ENCODE measurements around the gene MPV17.

MPV17 gene

DNA sequence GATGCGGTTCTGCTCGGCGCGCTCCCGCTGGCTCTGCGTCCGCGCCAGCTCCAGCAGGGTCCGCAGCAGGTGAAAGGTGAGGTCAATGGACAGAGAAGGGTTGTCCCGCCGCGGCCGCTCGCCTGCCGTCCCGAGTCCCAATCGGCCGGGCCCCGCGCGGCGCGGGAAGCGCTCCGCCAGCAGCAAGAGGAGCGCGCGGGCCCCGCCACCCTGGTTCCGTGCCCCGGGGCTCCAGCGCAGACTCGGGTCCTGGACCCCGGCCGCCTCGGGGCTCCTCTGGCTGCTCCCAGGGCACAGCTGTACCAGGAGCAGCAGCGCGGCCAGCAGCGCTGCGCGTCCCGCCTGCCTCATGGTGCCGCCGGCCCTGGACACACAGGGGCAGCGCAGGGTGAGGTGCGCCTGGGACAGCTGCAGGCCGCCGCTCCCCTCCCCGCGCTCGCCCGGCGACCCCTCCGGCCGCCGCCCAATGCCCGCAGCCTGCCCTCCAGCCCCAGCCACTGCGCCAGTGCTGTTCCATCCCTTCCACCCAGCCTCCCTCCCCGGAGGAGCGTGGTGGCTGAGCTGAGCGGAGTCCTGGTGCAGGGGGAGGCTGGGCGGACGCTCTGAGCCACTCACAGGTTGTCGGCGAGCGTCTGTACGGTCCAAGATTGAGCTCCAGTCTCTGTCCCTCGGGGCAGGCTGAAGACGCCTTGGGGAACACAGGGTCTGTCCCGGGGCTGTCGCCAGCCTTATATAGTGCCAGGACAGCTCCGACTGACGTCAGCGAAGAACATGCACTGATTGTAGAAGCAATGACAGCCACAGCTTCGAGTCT is 15.1 kb downstream of the MPV17 start:
- no peak overlapping the region for H3K27ac ChIP-seq
- TF ChIP-seq, protein P1, sequence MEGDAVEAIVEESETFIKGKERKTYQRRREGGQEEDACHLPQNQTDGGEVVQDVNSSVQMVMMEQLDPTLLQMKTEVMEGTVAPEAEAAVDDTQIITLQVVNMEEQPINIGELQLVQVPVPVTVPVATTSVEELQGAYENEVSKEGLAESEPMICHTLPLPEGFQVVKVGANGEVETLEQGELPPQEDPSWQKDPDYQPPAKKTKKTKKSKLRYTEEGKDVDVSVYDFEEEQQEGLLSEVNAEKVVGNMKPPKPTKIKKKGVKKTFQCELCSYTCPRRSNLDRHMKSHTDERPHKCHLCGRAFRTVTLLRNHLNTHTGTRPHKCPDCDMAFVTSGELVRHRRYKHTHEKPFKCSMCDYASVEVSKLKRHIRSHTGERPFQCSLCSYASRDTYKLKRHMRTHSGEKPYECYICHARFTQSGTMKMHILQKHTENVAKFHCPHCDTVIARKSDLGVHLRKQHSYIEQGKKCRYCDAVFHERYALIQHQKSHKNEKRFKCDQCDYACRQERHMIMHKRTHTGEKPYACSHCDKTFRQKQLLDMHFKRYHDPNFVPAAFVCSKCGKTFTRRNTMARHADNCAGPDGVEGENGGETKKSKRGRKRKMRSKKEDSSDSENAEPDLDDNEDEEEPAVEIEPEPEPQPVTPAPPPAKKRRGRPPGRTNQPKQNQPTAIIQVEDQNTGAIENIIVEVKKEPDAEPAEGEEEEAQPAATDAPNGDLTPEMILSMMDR (conservative IDR thresholded peaks at IDR 0.05), result no peak

DNA sequence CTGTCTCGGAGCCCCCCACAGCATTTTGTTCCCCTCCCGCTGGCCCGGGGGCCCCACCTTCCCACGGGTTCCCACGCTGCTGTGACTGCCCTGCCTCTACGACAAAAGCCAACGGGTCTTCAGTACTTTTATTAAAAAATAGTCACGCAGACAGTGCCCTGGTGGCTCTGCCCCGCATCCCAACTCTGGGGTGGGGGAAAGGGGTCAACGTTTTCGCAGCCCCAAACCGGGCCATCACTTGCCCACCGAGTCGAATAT is 15.7 kb downstream of the MPV17 start:
- TF ChIP-seq, protein P1 (conservative IDR thresholded peaks at IDR 0.05), result no peak
- TF ChIP-seq ZFX (IDR thresholded peaks at IDR 0.05), result no peak
- H3K27ac ChIP-seq, result no peak overlapping the region

DNA sequence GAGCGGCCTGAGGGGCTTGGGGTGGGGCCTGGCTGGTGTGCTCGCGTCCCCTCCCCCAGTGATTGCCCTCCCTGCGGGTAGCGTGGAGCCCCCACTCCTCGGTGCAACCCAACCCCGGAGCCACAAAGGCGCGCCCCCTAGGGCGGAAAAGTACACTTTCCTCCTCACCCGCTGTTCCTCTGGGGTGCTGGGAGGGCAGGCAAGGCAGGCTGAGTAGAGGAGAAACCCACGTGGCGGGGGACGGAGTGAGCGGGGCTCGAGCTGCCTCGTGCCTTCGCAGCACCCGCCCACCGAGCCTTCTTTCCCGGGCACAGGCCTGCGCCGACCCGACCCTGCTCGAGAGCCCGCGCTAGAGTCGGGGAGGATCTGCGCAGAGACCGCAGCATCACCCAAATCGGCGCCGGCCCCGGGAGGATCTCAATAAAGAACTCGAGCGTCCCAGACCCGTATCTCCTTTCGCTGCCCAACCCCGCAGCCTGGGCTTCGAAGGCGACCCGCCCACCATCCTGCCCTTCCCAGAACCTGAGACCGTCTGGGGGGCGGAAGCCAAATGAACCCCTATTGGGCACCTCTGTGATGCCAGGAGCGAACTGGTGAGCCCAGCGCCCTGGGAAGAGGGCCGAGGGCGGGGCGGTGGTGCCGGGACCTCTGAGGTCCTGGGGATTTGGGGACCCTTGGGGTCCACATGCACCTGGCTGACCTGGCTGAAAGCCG is 16.2 kb downstream of the MPV17 start:
- TF ChIP-seq, protein P1 (conservative IDR thresholded peaks at IDR 0.05), result no peak
- no peak for TF ChIP-seq ZFX (IDR thresholded peaks at IDR 0.05)
- no peak overlapping the region for H3K27ac ChIP-seq

DNA sequence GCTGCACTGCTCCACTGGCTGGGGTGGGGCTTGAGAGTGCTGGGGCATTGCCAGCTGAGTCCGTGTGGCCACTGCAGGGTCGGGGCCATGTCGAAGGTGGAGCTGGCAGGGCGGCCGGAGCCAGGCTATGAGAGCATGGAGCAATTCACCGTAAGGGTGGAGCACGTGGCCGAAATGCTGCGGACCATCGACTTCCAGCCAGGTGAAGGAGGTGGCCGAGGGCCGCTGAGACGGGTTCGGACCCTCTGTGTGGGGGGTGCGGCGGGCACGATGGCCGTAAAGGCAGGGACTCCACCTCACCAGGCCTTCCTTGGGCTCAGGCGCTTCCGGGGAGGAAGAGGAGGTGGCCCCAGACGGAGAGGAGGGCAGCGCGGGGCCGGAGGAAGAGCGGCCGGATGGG is 16.8 kb downstream of the MPV17 start:
- H3K27ac ChIP-seq, result no peak overlapping the region
- TF ChIP-seq, protein P1 (conservative IDR thresholded peaks at IDR 0.05), result no peak
- TF ChIP-seq ZFX (IDR thresholded peaks at IDR 0.05), result no peak

DNA sequence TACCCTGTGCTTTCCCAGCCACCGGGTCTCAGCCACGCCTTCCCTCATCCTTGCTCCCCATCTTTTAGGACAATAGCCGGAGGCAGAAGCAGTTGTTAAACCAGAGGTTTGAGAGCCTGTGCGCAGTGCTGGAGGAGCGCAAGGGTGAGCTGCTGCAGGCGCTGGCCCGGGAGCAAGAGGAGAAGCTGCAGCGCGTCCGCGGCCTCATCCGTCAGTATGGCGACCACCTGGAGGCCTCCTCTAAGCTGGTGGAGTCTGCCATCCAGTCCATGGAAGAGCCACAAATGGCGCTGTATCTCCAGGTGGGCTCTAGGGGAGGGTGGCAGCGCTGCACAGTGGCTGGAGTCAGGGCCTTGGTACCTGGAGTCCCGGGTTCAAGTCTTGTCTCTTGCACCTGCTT is 17.4 kb downstream of the MPV17 start:
- no peak overlapping the region for H3K27ac ChIP-seq
- TF ChIP-seq ZFX (IDR thresholded peaks at IDR 0.05), result no peak
- TF ChIP-seq, protein P1 (conservative IDR thresholded peaks at IDR 0.05), result no peak

DNA sequence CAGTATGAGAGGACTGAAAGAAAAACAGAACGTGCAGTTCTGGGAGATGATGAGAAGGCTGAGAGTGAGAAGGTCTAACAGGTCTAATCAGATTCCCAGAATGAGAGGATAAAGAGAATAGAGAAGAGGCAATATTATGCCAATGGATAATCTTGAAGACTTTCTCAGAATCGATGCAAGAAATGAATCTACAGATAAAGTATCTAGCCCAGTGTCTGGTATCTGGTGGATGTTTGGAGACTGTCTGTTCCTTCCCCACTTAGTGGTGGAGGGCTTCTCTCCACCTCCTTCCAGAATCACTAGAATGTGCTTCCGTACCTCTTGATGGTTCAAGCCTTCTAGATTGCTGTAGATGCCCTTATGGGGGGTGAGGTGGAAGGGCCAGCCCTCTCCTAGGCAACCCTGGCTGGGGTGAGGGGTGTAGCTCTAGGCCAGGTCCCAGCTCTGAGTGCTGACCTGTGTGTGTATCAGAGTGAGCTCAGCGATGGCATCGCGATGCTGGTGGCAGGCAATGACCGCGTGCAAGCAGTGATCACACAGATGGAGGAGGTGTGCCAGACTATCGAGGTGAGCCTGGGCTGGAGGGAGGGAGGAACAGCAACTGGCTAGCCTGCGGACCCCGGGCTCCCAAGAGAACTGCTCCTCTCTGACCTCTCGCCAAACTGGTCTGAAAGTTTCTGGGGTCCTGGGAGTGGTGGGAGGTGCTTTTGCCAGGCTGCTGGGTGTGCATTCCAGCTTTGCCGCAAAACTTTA is 18.2 kb downstream of the MPV17 start:
- TF ChIP-seq, protein P1 (conservative IDR thresholded peaks at IDR 0.05), result no peak
- no peak for TF ChIP-seq ZFX (IDR thresholded peaks at IDR 0.05)
- no peak overlapping the region for H3K27ac ChIP-seq

Data from C4-2B (cell line).